Skeletal muscle tissue (tissue), 4 donors: ENCODE results near the gene ITPK1. TPM values are rescaled to one million over a fixed set of nuclear protein-coding genes. Genes with fewer than 3 reads are reported as not detected.

Experiments used
- H3K27ac ChIP-seq: one replicate; pipeline ENCODE4 v1.7.0; 2013; ENCODE audit warnings: mild to moderate bottlenecking, low read depth, low read length, inconsistent platforms
- H3K27me3 ChIP-seq, 3 donors: one replicate each; pipeline ENCODE4 v1.7.0; 2013; ENCODE audit warnings: low read length in 3 of 3; ENCODE audit not compliant: control insufficient read depth in 3 of 3, insufficient read depth in 3 of 3
- H3K36me3 ChIP-seq, 3 donors: one replicate each; pipeline ENCODE4 v1.7.0; 2013; ENCODE audit warnings: low read length in 3 of 3; ENCODE audit not compliant: control insufficient read depth in 3 of 3, insufficient read depth in 3 of 3
- H3K4me1 ChIP-seq, 3 donors: one replicate each; pipeline ENCODE4 v1.7.0; 2013; ENCODE audit warnings: low read length in 3 of 3, mild to moderate bottlenecking in 3 of 3; ENCODE audit not compliant: control insufficient read depth in 3 of 3, insufficient read depth in 3 of 3
- H3K4me3 ChIP-seq, 3 donors: one replicate each; pipeline ENCODE4 v1.7.0; 2013; ENCODE audit warnings: low read length in 3 of 3
- H3K9ac ChIP-seq, 3 donors: one replicate each; pipeline ENCODE4 v1.7.0; 2013; ENCODE audit warnings: low read length in 3 of 3, mild to moderate bottlenecking in 3 of 3, moderate library complexity in 2 of 3, low read depth in 1 of 3
- H3K9me3 ChIP-seq, 3 donors: one replicate each; pipeline ENCODE4 v1.7.0; 2013; ENCODE audit warnings: low read length in 3 of 3; ENCODE audit not compliant: control insufficient read depth in 3 of 3
- total RNA-seq: library from RNA; depleted of rRNA; stranded (reverse); fragments of >200 nt; gene quantifications from one replicate; pipeline ENCODE4 v1.2.3, GENCODE V29; 2014
- donor health status: Osteomylitis.

The ITPK1 gene
- total RNA-seq, 1 donor from 2014 or later = 4.7 TPM

- Histone ChIP-seq H3K27ac (no peak overlapping the region), H3K4me1 (peaks cover 33 to 49% (median 33%) of the 10 kb centered on the region in 3 donors), H3K27me3 (no peaks in the 10 kb centered on the region), H3K4me3 (no peak overlapping the region), H3K9ac (no peak overlapping the region), H3K9me3 (no peaks in the 10 kb centered on the region), H3K36me3 (no peaks in the 10 kb centered on the region)
These were observed 73.9 kb downstream of the ITPK1 start for GRCh38 chr14:93041830-93042229.

- Histone ChIP-seq H3K36me3 (no peaks in the 10 kb centered on the region), H3K9me3 (no peaks in the 10 kb centered on the region), H3K4me3 (no peak overlapping the region), H3K27me3 (no peaks in the 10 kb centered on the region), H3K9ac (peak overlapping the region in 2 of 3 donors; percentile 32 to 33), H3K4me1 (peaks cover 37 to 49% (median 38%) of the 10 kb centered on the region in 3 donors), H3K27ac (no peak overlapping the region)
These were observed 74.7 kb downstream of the ITPK1 start for GRCh38 chr14:93040982-93041381.

DNA sequence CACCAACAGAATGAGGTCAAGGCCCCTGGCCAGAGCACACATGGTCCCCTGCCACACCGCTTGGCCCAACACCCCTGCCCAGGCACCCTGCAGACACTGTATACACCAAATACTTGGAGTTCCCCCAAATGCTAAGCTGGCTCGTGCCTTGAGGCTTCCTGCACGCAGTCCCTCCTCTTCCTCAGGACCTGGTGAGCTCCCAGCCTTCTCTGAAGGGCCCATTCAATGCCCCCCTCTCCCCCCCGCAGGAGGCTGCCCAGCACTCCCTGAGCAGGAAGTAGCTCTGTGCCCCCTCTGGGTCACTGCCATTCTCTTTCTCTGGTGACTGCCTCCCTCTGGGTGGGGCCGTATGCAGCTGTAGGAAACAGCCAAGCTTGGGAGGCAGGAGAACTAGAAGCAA is 75.3 kb downstream of the ITPK1 start:
- H3K4me1 ChIP-seq = peaks cover 38 to 43% (median 40%) of the 10 kb centered on the region in 3 donors
- no peak overlapping the region for H3K27ac ChIP-seq

DNA sequence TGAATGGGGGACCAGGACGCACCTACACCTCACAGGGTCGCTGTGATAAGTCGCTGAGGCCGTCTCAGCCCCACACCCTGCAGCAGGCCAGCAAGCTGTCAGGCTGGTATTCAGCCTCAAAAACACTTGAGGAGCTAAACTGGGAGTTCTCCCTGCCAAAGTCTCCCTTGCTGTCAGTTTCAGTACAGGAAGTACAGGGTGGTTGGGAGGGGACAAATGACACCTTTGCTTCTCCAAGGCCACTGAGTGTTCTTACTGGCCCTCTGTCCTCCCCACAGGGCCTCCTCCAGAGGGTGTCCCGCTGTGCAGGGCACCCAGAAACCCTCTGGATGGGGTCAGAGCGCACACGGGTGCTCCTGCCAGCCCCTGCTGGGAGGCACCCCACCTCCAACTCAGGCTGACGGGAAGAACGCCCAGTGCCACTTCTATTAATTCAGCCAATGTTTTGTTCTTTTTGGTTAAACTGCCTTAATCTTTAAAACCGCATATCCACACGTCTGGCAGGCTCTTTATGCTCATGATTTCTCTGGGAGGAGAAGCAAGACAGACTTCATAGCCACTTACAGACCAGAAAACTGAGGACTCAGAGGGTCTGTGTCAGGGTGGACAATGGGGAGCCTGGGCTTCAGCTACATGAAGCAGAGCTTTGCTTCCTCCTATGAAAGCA is 75.9 kb downstream of the ITPK1 start:
- Histone ChIP-seq H3K4me1 (peaks cover 31 to 40% (median 37%) of the 10 kb centered on the region in 3 donors), H3K27ac (no peak overlapping the region), H3K9ac (no peak overlapping the region), H3K9me3 (no peaks in the 10 kb centered on the region), H3K27me3 (no peaks in the 10 kb centered on the region), H3K36me3 (no peaks in the 10 kb centered on the region), H3K4me3 (no peak overlapping the region)

More for the DNA sequence above, 75.3 kb downstream of the ITPK1 start:
- Histone ChIP-seq H3K4me3 (no peak overlapping the region), H3K9me3 (no peaks in the 10 kb centered on the region), H3K27me3 (no peaks in the 10 kb centered on the region), H3K36me3 (no peaks in the 10 kb centered on the region), H3K9ac (no peak overlapping the region)

DNA sequence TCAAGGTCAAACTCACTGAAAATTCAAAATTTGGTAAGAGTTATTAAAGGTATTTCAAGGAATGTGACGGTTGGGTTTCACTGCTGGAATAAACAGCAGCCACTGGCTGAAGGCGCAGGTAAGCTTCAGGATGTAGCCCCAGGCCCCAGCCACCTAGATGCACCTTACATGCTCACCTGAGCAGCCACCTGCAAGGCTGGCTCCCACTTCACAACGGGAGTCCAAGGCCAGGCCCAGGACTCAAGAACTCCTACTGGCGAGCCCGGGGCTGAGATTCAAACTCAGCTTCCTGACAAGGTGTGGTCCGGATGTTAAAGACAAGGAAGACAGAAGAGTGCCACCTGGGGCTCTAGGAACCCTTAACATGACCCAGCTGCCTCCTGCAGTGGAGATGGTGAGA is 78.4 kb downstream of the ITPK1 start:
- no peaks in the 10 kb centered on the region for H3K9me3 ChIP-seq

DNA sequence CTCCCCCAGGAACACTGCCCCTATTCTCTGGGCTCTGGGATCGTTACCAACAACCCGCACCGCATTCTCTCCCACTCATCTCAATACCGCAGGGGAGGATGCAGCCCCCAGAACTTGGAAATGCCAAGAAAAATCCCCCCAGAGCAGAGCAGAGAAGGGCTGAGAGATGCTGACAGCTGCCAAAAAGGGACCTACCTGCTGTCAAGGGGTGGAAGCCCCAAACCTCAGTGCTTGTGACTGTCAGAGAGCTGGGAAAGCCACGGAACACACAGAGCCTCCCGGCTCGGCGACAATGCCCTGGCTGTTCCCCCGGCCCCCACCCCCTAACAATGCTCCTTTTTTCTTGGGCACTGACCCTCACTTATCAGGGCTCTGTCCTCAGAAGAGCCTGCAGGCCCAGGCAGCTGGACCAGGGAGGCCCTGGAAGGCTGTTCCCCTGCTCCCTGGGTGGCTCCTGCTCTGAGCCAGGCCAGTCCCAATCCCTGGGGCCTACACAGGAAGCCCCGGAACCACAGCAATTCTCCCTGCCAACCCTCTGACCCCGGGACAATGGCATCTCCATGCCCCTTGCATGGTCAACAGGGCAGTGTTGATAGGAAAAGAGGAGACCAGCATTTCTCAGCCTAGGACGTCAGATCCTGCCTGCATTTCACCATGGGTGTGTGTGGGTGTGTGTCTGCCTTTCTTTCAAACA is 78.9 kb downstream of the ITPK1 start:
- Histone ChIP-seq H3K27me3 (no peaks in the 10 kb centered on the region), H3K36me3 (no peaks in the 10 kb centered on the region), H3K27ac (no peak overlapping the region), H3K9ac (peak overlapping the region in 1 of 3 donors; percentile 10), H3K9me3 (no peaks in the 10 kb centered on the region), H3K4me3 (no peak overlapping the region), H3K4me1 (peaks cover 30 to 45% (median 44%) of the 10 kb centered on the region in 3 donors)

More for the DNA sequence above, 78.4 kb downstream of the ITPK1 start:
- Histone ChIP-seq H3K36me3 (no peaks in the 10 kb centered on the region), H3K4me3 (no peak overlapping the region), H3K9ac (no peak overlapping the region), H3K4me1 (peaks cover 30 to 43% (median 39%) of the 10 kb centered on the region in 3 donors), H3K27me3 (no peaks in the 10 kb centered on the region), H3K27ac (no peak overlapping the region)

DNA sequence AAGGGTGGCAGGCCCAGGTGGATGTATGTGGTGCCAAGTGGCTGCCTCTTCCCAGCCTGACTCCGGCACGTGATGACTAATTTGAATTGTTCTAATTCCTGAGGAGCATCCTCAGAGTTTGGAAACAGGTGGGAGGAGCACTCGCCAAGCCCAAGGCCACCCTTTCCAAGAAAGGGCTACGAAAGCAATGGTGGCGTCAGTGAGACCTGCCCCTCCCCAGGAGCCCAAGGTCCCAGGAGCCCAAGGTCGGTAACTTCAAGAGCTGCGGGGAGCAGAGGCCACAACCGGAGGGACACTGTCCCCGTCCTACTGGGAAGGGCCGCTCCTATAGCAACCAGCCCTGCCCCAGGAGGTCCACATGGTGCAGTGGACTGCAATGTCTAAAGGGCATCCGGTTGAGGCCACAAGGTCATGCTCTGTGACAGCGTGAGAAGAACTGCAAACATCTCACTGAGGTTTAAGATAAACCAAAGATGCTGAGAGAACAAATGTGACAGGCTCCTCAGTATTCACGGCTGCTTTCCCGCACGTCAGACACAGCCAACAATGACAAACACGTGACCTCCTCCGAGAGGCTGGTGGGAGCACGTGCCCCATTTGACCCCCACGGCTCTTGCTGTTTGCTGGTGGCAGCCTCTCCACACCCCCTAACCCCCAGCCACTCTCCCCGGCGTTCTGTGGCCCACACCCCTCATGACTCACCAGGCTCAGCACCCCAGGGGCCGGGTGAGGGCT is 79.6 kb downstream of the ITPK1 start:
- Histone ChIP-seq H3K9me3 (no peaks in the 10 kb centered on the region), H3K9ac (peak overlapping the region in 1 of 3 donors; percentile 3), H3K4me1 (peaks cover 28 to 45% (median 44%) of the 10 kb centered on the region in 3 donors), H3K36me3 (no peaks in the 10 kb centered on the region), H3K27me3 (no peaks in the 10 kb centered on the region), H3K27ac (no peak overlapping the region), H3K4me3 (no peak overlapping the region)

- Histone ChIP-seq H3K9me3 (no peaks in the 10 kb centered on the region), H3K9ac (peak overlapping the region in 1 of 3 donors; percentile 3), H3K4me3 (no peak overlapping the region), H3K4me1 (peaks cover 23 to 41% (median 40%) of the 10 kb centered on the region in 3 donors), H3K36me3 (no peaks in the 10 kb centered on the region), H3K27ac (no peak overlapping the region), H3K27me3 (no peaks in the 10 kb centered on the region)
These were observed 80.2 kb downstream of the ITPK1 start for GRCh38 chr14:93035585-93035916.

DNA sequence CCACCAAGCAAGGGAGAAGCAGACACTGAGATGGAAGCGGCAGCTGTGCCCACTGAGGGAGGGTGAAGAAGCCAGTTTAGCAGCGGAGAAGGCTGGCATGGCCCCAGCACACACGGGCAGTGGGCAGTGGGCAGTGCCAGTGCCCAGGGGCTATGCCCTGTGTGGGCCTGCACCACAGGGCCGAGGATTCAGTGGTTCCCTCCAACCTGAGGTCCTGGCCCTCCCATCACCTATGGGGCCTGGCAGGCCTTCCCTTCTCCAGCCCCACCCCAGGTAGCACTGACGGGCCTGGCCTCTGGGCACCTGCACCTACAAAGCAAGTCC is 81.1 kb downstream of the ITPK1 start:
- Histone ChIP-seq H3K4me1 (peaks cover 15 to 34% (median 31%) of the 10 kb centered on the region in 3 donors), H3K9ac (no peak overlapping the region), H3K4me3 (no peak overlapping the region), H3K27me3 (no peaks in the 10 kb centered on the region), H3K36me3 (no peaks in the 10 kb centered on the region), H3K9me3 (no peaks in the 10 kb centered on the region), H3K27ac (no peak overlapping the region)
